DND-41 (cell line): ENCODE data around the gene CCDC144A.
"Not testable (repeated sequence)": the region's sequence is repeated elsewhere in the genome, so short reads cannot be mapped to it uniquely, and the experiment has no call there.

Experiments used
- EZH2 ChIP-seq: IDR thresholded peaks from 3 replicates; pipeline ENCODE4 v1.6.1; 2012; ENCODE audit warnings: borderline replicate concordance, low read depth, mild to moderate bottlenecking, moderate library complexity, low read length, inconsistent platforms; ENCODE audit not compliant: severe bottlenecking
- TF ChIP-seq, protein P1 (sequence below): IDR thresholded peaks from 2 replicates; pipeline ENCODE4 v1.5.1; 2012; ENCODE audit warnings: borderline replicate concordance, low read length, moderate library complexity, mild to moderate bottlenecking; ENCODE audit not compliant: poor library complexity, severe bottlenecking; ENCODE audit errors: extremely low read depth

DNA sequence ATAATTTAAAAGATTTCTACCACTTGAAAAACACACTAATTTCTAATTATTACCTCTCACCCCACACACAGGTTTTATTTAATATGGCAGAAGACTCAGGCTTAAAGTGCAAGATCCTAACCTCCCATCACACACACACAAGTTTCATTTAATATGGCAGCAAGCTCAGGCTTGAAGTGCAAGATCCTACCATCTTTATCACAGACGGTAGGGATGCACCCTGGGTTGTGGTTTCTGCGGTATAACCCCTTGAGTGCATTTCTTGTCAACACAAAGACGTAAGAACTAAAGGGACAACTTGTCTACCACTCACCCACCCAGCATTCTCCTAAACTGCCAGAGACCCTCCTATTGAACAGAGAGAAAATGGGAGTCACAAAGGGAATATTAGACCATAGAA is 68.1 kb downstream of the CCDC144A start:
- TF ChIP-seq, protein P1, sequence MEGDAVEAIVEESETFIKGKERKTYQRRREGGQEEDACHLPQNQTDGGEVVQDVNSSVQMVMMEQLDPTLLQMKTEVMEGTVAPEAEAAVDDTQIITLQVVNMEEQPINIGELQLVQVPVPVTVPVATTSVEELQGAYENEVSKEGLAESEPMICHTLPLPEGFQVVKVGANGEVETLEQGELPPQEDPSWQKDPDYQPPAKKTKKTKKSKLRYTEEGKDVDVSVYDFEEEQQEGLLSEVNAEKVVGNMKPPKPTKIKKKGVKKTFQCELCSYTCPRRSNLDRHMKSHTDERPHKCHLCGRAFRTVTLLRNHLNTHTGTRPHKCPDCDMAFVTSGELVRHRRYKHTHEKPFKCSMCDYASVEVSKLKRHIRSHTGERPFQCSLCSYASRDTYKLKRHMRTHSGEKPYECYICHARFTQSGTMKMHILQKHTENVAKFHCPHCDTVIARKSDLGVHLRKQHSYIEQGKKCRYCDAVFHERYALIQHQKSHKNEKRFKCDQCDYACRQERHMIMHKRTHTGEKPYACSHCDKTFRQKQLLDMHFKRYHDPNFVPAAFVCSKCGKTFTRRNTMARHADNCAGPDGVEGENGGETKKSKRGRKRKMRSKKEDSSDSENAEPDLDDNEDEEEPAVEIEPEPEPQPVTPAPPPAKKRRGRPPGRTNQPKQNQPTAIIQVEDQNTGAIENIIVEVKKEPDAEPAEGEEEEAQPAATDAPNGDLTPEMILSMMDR: not testable (repeated sequence)
- TF ChIP-seq EZH2: not testable (repeated sequence)
